GM21529 (cell line): ENCODE results near the gene ZNRF4.
"Not testable (repeated sequence)": the region's sequence is repeated elsewhere in the genome, so short reads cannot be mapped to it uniquely, and the experiment has no call there.

Experiments used
- ATAC-seq: cut with Tn5 transposase; IDR thresholded peaks from one replicate; pipeline ENCODE4 v1.9.1; 2021; ENCODE audit not compliant: unreplicated experiment

ZNRF4 gene

GRCh38 chr19:5455367-5456129 lies at the start of gene ZNRF4:
TSS of gene ZNRF4 (plus strand) at chr19:5455417. CDS start at chr19:5455492, 75 bp downstream.
- no peak for ATAC-seq

GRCh38 chr19:5406198-5406597 lies 49.0 kb upstream of the ZNRF4 start:
- ATAC-seq: not testable (repeated sequence)

- ATAC-seq: no peak
Measured at GRCh38 chr19:5406816-5407215, 48.4 kb upstream of the ZNRF4 start.

- no peak for ATAC-seq
Measured at GRCh38 chr19:5407356-5407755, 47.9 kb upstream of the ZNRF4 start.

GRCh38 chr19:5417495-5418436 lies 37.5 kb upstream of the ZNRF4 start:
- ATAC-seq: no peak

GRCh38 chr19:5418677-5419076 lies 36.5 kb upstream of the ZNRF4 start:
- no peak for ATAC-seq

GRCh38 chr19:5420953-5421352 lies 34.3 kb upstream of the ZNRF4 start:
- ATAC-seq: no peak

GRCh38 chr19:5423567-5424125 lies 31.6 kb upstream of the ZNRF4 start:
- ATAC-seq: no peak

- no peak for ATAC-seq
Measured at GRCh38 chr19:5424192-5424973, 30.8 kb upstream of the ZNRF4 start.

- no peak for ATAC-seq
Measured at GRCh38 chr19:5425260-5425659, 30.0 kb upstream of the ZNRF4 start.

GRCh38 chr19:5430237-5430636 lies 25.0 kb upstream of the ZNRF4 start:
- no peak for ATAC-seq

GRCh38 chr19:5432687-5433086 lies 22.5 kb upstream of the ZNRF4 start:
- ATAC-seq: no peak

GRCh38 chr19:5434351-5434917 lies 20.8 kb upstream of the ZNRF4 start:
- no peak for ATAC-seq

- no peak for ATAC-seq
Measured at GRCh38 chr19:5434970-5435641, 20.1 kb upstream of the ZNRF4 start.

GRCh38 chr19:5435642-5436017 lies 19.6 kb upstream of the ZNRF4 start:
- no peak for ATAC-seq

GRCh38 chr19:5436106-5436947 lies 18.9 kb upstream of the ZNRF4 start:
- no peak for ATAC-seq

GRCh38 chr19:5436948-5437306 lies 18.3 kb upstream of the ZNRF4 start:
- no peak for ATAC-seq

- not testable (repeated sequence) for ATAC-seq
Measured at GRCh38 chr19:5438756-5439155, 16.5 kb upstream of the ZNRF4 start.

GRCh38 chr19:5439452-5439851 lies 15.8 kb upstream of the ZNRF4 start:
- no peak for ATAC-seq
